HepG2 (cell line): Measurements from ENCODE around the gene KBTBD13. TPM values are rescaled to one million over a fixed set of nuclear protein-coding genes. Genes with fewer than 3 reads are reported as not detected.

ENCODE experiments used
- DNMT1 ChIP-seq: sonication (generic); formaldehyde crosslinking; IDR thresholded peaks from 2 replicates; pipeline ENCODE4 v1.5.1; 2020; ENCODE audit warnings: mild to moderate bottlenecking, missing genetic modification reagents
- IKZF1 ChIP-seq: fragments of 450-650 bp; IDR thresholded peaks from 2 replicates; pipeline ENCODE4 v1.7.1; 2016
- POGZ ChIP-seq: sonication (generic); formaldehyde crosslinking; IDR thresholded peaks from 2 replicates; pipeline ENCODE4 v1.4.0; 2020; ENCODE audit warnings: mild to moderate bottlenecking, missing genetic modification reagents
- SYNCRIP ChIP-seq: fragments of 200-400 bp; formaldehyde crosslinking; IDR thresholded peaks from 2 replicates; pipeline ENCODE4 v1.6.1; 2018; ENCODE audit warnings: mild to moderate bottlenecking, low read depth, low read length; ENCODE audit not compliant: insufficient read depth
- ZFP36L2 ChIP-seq: sonication (generic); formaldehyde crosslinking; IDR thresholded peaks from 2 replicates; pipeline ENCODE4 v1.4.0; 2020; ENCODE audit warnings: missing genetic modification reagents
- ZNF180 ChIP-seq: sonication (generic); formaldehyde crosslinking; IDR thresholded peaks from 2 replicates; pipeline ENCODE4 v1.4.0; 2020; ENCODE audit warnings: low read depth, missing genetic modification reagents, borderline replicate concordance
- ZNF318 ChIP-seq: sonication (generic); formaldehyde crosslinking; IDR thresholded peaks from 2 replicates; pipeline ENCODE4 v1.4.0; 2020; ENCODE audit warnings: mild to moderate bottlenecking, missing genetic modification reagents
- ZNF687 ChIP-seq: sonication (generic); formaldehyde crosslinking; IDR thresholded peaks from 2 replicates; pipeline ENCODE4 v1.5.1; 2020; ENCODE audit warnings: mild to moderate bottlenecking, missing genetic modification reagents, moderate library complexity
- polyA plus RNA-seq, 8 experiments: library from polyadenylated mRNA; depleted of rRNA in 3 of 8; stranded (reverse) in 7 of 8; unstranded in 1 of 8; fragments of >200 nt; fragmentation: Illumina TruSeq in 4 of 8; extraction: Trizol in 4 of 8; gene quantifications; 2 replicates each; pipeline versions ENCODE4 v1.2.1 to v1.2.3, GENCODE V29; 2011 to 2016; ENCODE audit warnings: low read depth in 4 of 8, missing spikeins in 1 of 8, mixed read lengths in 1 of 8; ENCODE audit not compliant: insufficient read depth in 1 of 8
- total RNA-seq, 5 experiments: library from RNA; depleted of rRNA; stranded (reverse); fragments of >200 nt; fragmentation: Illumina TruSeq; extraction: Trizol; gene quantifications; 2 replicates each; pipeline ENCODE4 v1.2.3, GENCODE V29; 2016; ENCODE audit warnings: low read depth in 1 of 5
- TF ChIP-seq, protein P1 (sequence below): sonication (generic); formaldehyde crosslinking; IDR thresholded peaks from 2 replicates; pipeline ENCODE4 v1.4.0; 2020; ENCODE audit warnings: missing genetic modification reagents
- TF ChIP-seq, protein P2 (sequence below): sonication (generic); formaldehyde crosslinking; IDR thresholded peaks from 2 replicates; pipeline ENCODE4 v1.9.0; 2021; ENCODE audit warnings: missing genetic modification reagents, borderline replicate concordance

Gene KBTBD13
- total and polyA plus RNA-seq, 2 of the 13 experiments (the other 11 are each of a cell fraction or from before 2014, with no cell fraction given), result not detected

GRCh38 chr15:65032801-65033537, 43.6 kb upstream of the KBTBD13 start (continued):
- TF ChIP-seq ZNF687 (peak; percentile 85), POGZ (CRISPR knock-in tag) (peak; percentile 55), DNMT1 (CRISPR knock-in tag) (no peak), IKZF1 (no peak), ZNF318 (no peak), ZFP36L2 (CRISPR knock-in tag) (no peak), SYNCRIP (no peak), ZNF180 (CRISPR knock-in tag) (no peak)
- TF ChIP-seq, protein P1, sequence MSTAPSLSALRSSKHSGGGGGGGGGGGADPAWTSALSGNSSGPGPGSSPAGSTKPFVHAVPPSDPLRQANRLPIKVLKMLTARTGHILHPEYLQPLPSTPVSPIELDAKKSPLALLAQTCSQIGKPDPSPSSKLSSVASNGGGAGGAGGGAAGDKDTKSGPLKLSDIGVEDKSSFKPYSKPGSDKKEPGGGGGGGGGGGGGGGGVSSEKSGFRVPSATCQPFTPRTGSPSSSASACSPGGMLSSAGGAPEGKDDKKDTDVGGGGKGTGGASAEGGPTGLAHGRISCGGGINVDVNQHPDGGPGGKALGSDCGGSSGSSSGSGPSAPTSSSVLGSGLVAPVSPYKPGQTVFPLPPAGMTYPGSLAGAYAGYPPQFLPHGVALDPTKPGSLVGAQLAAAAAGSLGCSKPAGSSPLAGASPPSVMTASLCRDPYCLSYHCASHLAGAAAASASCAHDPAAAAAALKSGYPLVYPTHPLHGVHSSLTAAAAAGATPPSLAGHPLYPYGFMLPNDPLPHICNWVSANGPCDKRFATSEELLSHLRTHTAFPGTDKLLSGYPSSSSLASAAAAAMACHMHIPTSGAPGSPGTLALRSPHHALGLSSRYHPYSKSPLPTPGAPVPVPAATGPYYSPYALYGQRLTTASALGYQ (CRISPR knock-in tag), result no peak
- TF ChIP-seq, protein P2, sequence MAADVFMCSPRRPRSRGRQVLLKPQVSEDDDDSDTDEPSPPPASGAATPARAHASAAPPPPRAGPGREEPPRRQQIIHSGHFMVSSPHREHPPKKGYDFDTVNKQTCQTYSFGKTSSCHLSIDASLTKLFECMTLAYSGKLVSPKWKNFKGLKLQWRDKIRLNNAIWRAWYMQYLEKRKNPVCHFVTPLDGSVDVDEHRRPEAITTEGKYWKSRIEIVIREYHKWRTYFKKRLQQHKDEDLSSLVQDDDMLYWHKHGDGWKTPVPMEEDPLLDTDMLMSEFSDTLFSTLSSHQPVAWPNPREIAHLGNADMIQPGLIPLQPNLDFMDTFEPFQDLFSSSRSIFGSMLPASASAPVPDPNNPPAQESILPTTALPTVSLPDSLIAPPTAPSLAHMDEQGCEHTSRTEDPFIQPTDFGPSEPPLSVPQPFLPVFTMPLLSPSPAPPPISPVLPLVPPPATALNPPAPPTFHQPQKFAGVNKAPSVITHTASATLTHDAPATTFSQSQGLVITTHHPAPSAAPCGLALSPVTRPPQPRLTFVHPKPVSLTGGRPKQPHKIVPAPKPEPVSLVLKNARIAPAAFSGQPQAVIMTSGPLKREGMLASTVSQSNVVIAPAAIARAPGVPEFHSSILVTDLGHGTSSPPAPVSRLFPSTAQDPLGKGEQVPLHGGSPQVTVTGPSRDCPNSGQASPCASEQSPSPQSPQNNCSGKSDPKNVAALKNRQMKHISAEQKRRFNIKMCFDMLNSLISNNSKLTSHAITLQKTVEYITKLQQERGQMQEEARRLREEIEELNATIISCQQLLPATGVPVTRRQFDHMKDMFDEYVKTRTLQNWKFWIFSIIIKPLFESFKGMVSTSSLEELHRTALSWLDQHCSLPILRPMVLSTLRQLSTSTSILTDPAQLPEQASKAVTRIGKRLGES (CRISPR knock-in tag), result no peak
